Central memory CD8-positive, alpha-beta T cell (primary cell): ENCODE measurements around the gene CCL4L2.
A peak's percentile ranks its signal among the peaks of the same experiment; 100 is the strongest.
"Not testable (repeated sequence)": the region's sequence is repeated elsewhere in the genome, so short reads cannot be mapped to it uniquely, and the experiment has no call there.

Source experiments
- ATAC-seq: fragments of 150-1000 bp; cut with Tn5 transposase; replicated peaks from 2 replicates; pipeline ENCODE4 v1.10.0; 2022; ENCODE audit warnings: mild to moderate bottlenecking, moderate FRiP score, moderate number of reproducible peaks; ENCODE audit not compliant: poor library complexity, severe bottlenecking; ENCODE audit errors: extremely low read depth
- DNase-seq, 2 donors: peaks; one replicate each; pipeline ENCODE4 v3.0.0; 2021; ENCODE audit warnings: low spot score in 2 of 2
- H3K27ac Mint-ChIP-seq: one replicate; pipeline ENCODE4 v1.8.0; 2022; ENCODE audit warnings: low read depth, mild to moderate bottlenecking, moderate library complexity, mixed read lengths
- H3K27me3 Mint-ChIP-seq: one replicate; pipeline ENCODE4 v1.8.0; 2022; ENCODE audit warnings: mixed read lengths
- H3K36me3 Mint-ChIP-seq: one replicate; pipeline ENCODE4 v1.8.0; 2022; ENCODE audit warnings: mild to moderate bottlenecking, moderate library complexity, mixed read lengths; ENCODE audit not compliant: insufficient read depth
- H3K4me1 Mint-ChIP-seq: one replicate; pipeline ENCODE4 v1.8.0; 2022; ENCODE audit warnings: mixed read lengths
- H3K4me3 Mint-ChIP-seq: one replicate; pipeline ENCODE4 v1.8.0; 2022; ENCODE audit warnings: mild to moderate bottlenecking, moderate library complexity, mixed read lengths
- H3K9me3 Mint-ChIP-seq: one replicate; pipeline ENCODE4 v1.8.0; 2022; ENCODE audit warnings: mixed read lengths

The CCL4L2 gene

DNA sequence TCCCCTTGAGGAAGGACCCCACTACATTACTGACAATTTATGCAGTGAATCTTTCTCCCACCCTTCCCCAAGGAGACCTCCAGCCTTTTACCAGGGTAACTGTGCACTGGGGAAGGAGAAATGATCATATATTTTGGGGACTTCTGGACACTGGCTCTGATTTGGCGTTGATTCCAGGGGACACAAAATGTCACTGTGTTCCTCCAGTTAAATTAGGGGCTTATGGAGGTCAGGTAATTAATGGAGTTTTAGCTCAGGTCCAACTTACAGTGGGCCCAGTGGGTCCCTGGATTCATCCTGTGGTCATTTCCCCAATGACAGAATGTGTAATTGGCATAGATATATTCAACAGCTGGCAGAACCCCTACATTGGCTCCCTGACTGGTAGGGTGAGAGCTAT, 8.7 kb downstream of the CCL4L2 start:
- peaks cover 29% of the 10 kb centered on the region for H3K4me1 Mint-ChIP-seq
- not testable (repeated sequence) for H3K27ac Mint-ChIP-seq, H3K27me3 Mint-ChIP-seq, H3K9me3 Mint-ChIP-seq, H3K36me3 Mint-ChIP-seq, H3K4me3 Mint-ChIP-seq, ATAC-seq, DNase-seq

- not testable (repeated sequence) for H3K36me3 Mint-ChIP-seq, H3K27ac Mint-ChIP-seq, H3K27me3 Mint-ChIP-seq, DNase-seq, ATAC-seq, H3K4me3 Mint-ChIP-seq, H3K9me3 Mint-ChIP-seq
- H3K4me1 Mint-ChIP-seq, result peaks cover 14% of the 10 kb centered on the region
Measured at GRCh38 chr17:36220737-36221580, 10.1 kb downstream of the CCL4L2 start.

DNA sequence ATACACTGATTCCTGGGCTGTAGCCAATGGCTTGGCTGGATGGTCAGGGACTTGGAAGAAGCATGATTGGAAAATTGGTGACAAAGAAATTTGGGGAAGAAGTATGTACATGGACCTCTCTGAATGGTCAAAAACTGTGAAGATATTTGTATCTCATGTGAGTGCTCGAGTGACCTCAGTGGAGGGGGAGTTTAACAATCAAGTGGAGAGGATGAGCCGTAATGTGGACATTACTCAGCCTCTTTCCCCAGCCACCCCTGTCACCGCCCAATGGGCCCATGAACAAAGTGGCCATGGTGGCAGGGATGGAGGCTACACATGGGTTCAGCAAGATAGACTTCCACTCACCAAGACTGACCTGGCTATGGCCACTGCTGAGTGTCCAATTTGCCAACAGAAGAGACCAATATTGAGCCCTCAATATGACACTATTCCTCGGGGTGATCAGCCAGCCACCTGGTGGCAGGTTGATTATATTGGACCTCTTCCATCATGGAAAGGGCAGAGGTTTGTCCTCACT, 10.8 kb downstream of the CCL4L2 start:
- H3K27ac Mint-ChIP-seq, H3K4me1 Mint-ChIP-seq, H3K27me3 Mint-ChIP-seq, ATAC-seq, DNase-seq, H3K9me3 Mint-ChIP-seq, H3K36me3 Mint-ChIP-seq, H3K4me3 Mint-ChIP-seq: not testable (repeated sequence)

DNA sequence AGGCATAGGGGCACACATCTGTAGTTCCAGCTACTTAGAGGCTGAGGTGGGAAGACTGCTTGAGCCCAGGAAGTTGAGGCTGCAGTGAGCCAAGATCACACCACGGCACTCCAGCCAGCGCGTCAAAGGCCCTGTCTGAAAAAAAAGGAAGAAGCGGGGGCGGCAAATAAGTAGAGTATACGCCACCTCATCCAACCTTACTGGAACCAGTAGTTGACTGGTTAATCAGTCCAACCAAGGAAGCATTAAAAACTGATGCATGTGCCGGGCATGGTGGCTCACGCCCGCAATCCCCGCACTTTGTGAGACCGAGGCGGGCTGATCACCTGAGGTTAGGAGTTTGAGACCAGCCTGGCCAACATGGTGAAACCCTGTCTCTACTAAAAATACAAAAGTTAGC, 12.1 kb downstream of the CCL4L2 start:
- not testable (repeated sequence) for H3K9me3 Mint-ChIP-seq, DNase-seq, H3K27me3 Mint-ChIP-seq, H3K36me3 Mint-ChIP-seq, H3K27ac Mint-ChIP-seq, ATAC-seq, H3K4me3 Mint-ChIP-seq, H3K4me1 Mint-ChIP-seq

DNA sequence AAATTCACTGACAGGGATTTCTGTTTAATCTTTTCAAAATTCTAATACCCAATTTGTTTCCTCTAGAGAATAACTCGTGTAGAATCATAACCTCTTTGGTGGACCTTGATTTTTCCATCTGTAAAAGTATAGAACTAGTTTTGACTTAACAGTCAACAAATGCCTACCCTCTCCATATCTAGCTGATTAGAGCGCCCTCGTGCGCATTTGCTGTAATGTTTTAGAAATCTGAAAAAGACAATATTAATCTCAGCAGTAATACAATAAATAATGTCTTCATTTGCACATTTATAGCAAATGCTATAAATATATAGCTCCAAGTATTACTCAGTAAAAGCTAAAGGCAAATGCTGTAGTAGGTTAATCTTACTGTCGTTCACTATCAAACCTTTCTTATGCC, 18.8 kb downstream of the CCL4L2 start:
- not testable (repeated sequence) for H3K27me3 Mint-ChIP-seq, H3K4me3 Mint-ChIP-seq, ATAC-seq, H3K4me1 Mint-ChIP-seq, H3K27ac Mint-ChIP-seq, H3K9me3 Mint-ChIP-seq, H3K36me3 Mint-ChIP-seq
- peak in 1 of 2 donors; percentile 28 for DNase-seq

GRCh38 chr17:36242046-36242445, 31.2 kb downstream of the CCL4L2 start:
- DNase-seq, H3K4me3 Mint-ChIP-seq, H3K9me3 Mint-ChIP-seq, ATAC-seq, H3K36me3 Mint-ChIP-seq, H3K27me3 Mint-ChIP-seq, H3K27ac Mint-ChIP-seq, H3K4me1 Mint-ChIP-seq: not testable (repeated sequence)
